Nephron progenitor cell (in vitro differentiated cells): ENCODE measurements around the gene TLR6.

Experiments used
- DNase-seq: peaks from one replicate; pipeline ENCODE4 v3.0.0; 2021
- H3K27ac Mint-ChIP-seq: 2 replicates; pipeline ENCODE4 v1.8.0; 2021; ENCODE audit warnings: mild to moderate bottlenecking, moderate library complexity, mixed read lengths
- H3K27me3 Mint-ChIP-seq: 2 replicates; pipeline ENCODE4 v1.8.0; 2021; ENCODE audit warnings: mild to moderate bottlenecking, low read depth, mixed read lengths; ENCODE audit not compliant: poor library complexity
- H3K36me3 Mint-ChIP-seq: 2 replicates; pipeline ENCODE4 v1.8.0; 2021; ENCODE audit warnings: low read depth, mixed read lengths
- H3K4me1 Mint-ChIP-seq: 2 replicates; pipeline ENCODE4 v1.8.0; 2021; ENCODE audit warnings: mixed read lengths
- H3K4me3 Mint-ChIP-seq: 2 replicates; pipeline ENCODE4 v1.8.0; 2021; ENCODE audit warnings: mild to moderate bottlenecking, moderate library complexity, mixed read lengths
- H3K9me3 Mint-ChIP-seq: 2 replicates; pipeline ENCODE4 v1.8.0; 2021; ENCODE audit warnings: mild to moderate bottlenecking, moderate library complexity, mixed read lengths
- CTCF ChIP-seq: fragments of 200-600 bp; sonication (generic); IDR thresholded peaks from 2 replicates; pipeline ENCODE4 v1.5.0; 2021; ENCODE audit warnings: antibody characterized with exemption

The TLR6 gene

GRCh38 chr4:38856524-38857337, at the start of gene TLR6:
TSS of gene TLR6 (minus strand) at chr4:38856817. CDS start at chr4:38829473, 27,344 bp downstream.
- H3K4me1 Mint-ChIP-seq, result peaks cover 9% of the 10 kb centered on the region
- peak; percentile 63 for DNase-seq

GRCh38 chr4:38905652-38906385, 49.2 kb upstream of the TLR6 start:
- no peaks in the 10 kb centered on the region for H3K9me3 Mint-ChIP-seq
- no peak overlapping the region for H3K27ac Mint-ChIP-seq
- no peak overlapping the region for H3K4me3 Mint-ChIP-seq
- TF ChIP-seq CTCF, result no peak
- peaks cover 41% of the 10 kb centered on the region for H3K4me1 Mint-ChIP-seq
- H3K27me3 Mint-ChIP-seq, result no peaks in the 10 kb centered on the region
- no peak for DNase-seq
- peaks cover 34% of the 10 kb centered on the region for H3K36me3 Mint-ChIP-seq

More at GRCh38 chr4:38856524-38857337, at the start of gene TLR6:
- Mint-ChIP-seq H3K4me3 (no peak within 1 kb of the TSS), H3K27me3 (peaks cover 4% of the 10 kb centered on the region), H3K27ac (no peak within 1 kb of the TSS), H3K36me3 (no peaks in the 10 kb centered on the region), H3K9me3 (peaks cover 4% of the 10 kb centered on the region)
- TF ChIP-seq CTCF, result peak; percentile 93

GRCh38 chr4:38904682-38905081, 48.1 kb upstream of the TLR6 start:
- Mint-ChIP-seq H3K27me3 (no peaks in the 10 kb centered on the region), H3K4me1 (peaks cover 34% of the 10 kb centered on the region), H3K36me3 (peaks cover 27% of the 10 kb centered on the region), H3K4me3 (no peak overlapping the region), H3K9me3 (no peaks in the 10 kb centered on the region), H3K27ac (no peak overlapping the region)
- no peak for DNase-seq
- no peak for TF ChIP-seq CTCF

- peak overlapping the region; percentile 78 for H3K27ac Mint-ChIP-seq
- H3K4me1 Mint-ChIP-seq, result peaks cover 34% of the 10 kb centered on the region
- TF ChIP-seq CTCF, result no peak
- no peak for DNase-seq
- H3K27me3 Mint-ChIP-seq, result no peaks in the 10 kb centered on the region
- H3K36me3 Mint-ChIP-seq, result peaks cover 26% of the 10 kb centered on the region
- H3K9me3 Mint-ChIP-seq, result no peaks in the 10 kb centered on the region
- H3K4me3 Mint-ChIP-seq, result no peak overlapping the region
Observed at GRCh38 chr4:38904090-38904666, 47.6 kb upstream of the TLR6 start.

- Mint-ChIP-seq H3K27me3 (no peaks in the 10 kb centered on the region), H3K27ac (no peak overlapping the region), H3K36me3 (peaks cover 27% of the 10 kb centered on the region), H3K4me1 (peaks cover 34% of the 10 kb centered on the region), H3K4me3 (no peak overlapping the region), H3K9me3 (no peaks in the 10 kb centered on the region)
- TF ChIP-seq CTCF, result peak; percentile 27
- DNase-seq, result no peak
Observed at GRCh38 chr4:38902695-38903094, 46.1 kb upstream of the TLR6 start.
